AG20443 (cell line): Measurements from ENCODE around the gene FCHSD2.
A peak's percentile ranks its signal among the peaks of the same experiment; 100 is the strongest.
"Not testable (repeated sequence)": the region's sequence is repeated elsewhere in the genome, so short reads cannot be mapped to it uniquely, and the experiment has no call there.

ENCODE experiments used
- DNase-seq: peaks from one replicate; pipeline ENCODE4 v3.0.0; 2012; ENCODE audit warnings: low spot score, mixed read lengths

Gene FCHSD2

DNA sequence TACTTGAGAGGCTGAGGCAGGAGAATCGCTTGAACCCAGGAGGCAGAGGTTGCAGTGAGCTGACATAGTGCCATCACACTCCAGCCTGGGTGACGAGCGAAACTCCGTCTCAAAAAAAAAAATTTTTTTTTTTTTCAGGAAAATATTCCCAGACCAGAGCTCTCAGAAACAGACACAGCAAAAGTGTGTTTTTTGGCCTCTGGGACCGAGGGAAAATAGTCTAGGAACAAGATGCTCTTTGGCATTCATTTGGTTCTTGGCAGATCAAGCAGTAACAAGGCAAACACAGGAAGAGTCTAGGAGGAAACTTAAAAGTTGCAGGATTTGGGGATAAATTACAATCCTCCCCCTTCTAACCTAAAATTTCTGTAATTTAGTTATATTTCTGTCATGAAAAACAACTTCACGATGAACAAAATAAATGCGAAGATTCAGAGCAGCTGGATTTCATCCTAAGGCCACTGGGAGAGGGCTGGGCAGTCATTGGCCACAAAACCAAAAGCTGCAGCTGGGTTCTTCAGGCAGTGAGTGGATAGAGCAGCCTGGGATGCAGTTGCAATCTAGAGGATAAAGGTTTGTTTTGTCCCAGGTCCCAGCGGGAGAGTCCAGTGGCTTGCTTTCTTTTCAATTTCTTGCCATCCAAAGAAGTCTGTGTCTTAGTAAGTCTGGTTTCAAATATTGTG, 308.2 kb downstream of the FCHSD2 start:
- no peak for DNase-seq

GRCh38 chr11:72833083-72833733, 308.9 kb downstream of the FCHSD2 start:
- no peak for DNase-seq

DNA sequence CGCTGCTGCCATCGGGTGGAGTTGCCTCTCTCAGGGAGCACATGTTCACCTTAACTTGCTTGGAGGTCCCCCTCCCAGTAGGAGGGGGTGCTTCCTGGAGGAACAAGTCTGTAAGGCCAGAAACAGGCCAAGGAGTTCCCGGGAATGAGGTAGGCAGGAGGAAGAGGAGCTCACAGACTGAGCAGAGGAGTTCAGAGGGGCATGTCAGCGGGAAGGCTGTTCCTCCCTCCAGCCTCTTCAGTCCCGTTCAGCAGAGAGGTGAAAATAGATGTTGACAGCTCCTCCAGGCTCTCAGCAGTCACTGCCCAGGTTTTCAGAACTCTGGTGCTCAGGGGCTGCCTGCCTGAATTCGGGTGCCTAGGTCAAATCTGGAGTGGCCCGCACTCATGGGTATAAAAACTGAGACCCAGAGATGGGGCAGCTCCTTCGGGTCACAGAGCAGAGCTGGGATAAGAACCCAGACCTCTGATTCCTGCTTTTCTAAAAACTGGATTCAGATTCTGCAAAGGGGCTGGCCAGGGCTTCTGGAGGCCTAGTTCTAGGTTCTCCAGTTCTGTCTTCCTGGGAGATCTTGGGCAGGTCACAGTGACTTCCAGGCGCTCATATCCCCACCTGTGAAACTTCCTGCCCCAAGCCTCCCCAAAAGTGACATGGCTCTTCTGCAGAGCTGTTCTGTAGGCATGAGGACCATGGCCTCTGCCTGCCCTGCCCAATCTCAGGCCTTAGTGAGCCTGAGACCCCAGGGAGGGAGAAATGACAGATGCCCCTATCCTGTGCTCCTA, 309.6 kb downstream of the FCHSD2 start:
- DNase-seq = no peak

GRCh38 chr11:72831521-72832300, 310.4 kb downstream of the FCHSD2 start:
- DNase-seq = peak; percentile 86

GRCh38 chr11:72829884-72830533, 312.1 kb downstream of the FCHSD2 start:
- no peak for DNase-seq

DNA sequence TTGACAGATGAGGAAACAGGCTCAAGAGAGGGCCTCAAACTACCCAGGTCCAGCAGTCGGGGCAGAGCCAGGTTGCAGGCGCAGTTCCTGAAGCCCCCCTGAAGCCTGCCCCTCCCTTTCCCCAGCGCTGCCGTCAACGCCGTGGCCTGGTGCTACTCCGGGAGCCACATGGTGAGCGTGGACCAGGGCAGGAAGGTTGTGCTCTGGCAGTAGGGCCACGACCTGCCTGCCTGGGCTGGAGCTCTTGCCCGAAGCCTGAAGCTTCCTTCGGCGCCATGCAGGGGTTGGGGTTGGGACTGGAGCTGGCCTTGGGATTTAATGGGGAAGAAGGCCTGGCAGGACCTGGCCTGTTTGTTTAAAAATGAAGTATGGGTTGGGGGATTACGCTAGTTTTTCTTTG, 312.9 kb downstream of the FCHSD2 start:
- no peak for DNase-seq

- DNase-seq = no peak
Measured at GRCh38 chr11:72828692-72829101, 313.4 kb downstream of the FCHSD2 start.

GRCh38 chr11:72828081-72828567, 314.0 kb downstream of the FCHSD2 start:
- DNase-seq = peak; percentile 62

DNA sequence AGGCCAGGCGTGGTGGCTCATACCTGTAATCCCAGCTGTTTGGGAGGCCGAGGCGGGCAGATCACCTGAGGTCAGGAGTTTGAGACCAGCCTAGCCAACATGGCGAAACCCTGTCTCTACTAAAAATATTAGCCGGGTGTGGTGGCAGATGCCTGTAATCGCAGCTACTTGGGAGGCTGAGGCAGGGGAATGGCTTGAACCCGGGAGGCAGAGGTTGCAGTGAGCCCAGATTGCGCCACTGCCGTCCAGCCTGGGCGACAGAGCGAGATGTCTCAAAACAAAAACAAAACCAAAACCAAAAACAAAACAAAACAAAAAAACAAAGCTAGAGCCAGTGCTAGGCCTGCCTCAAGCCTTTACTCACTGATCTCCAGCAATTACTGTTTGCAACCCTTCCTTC, 314.5 kb downstream of the FCHSD2 start:
- DNase-seq = not testable (repeated sequence)

GRCh38 chr11:72826942-72827480, 315.1 kb downstream of the FCHSD2 start:
- no peak for DNase-seq

DNA sequence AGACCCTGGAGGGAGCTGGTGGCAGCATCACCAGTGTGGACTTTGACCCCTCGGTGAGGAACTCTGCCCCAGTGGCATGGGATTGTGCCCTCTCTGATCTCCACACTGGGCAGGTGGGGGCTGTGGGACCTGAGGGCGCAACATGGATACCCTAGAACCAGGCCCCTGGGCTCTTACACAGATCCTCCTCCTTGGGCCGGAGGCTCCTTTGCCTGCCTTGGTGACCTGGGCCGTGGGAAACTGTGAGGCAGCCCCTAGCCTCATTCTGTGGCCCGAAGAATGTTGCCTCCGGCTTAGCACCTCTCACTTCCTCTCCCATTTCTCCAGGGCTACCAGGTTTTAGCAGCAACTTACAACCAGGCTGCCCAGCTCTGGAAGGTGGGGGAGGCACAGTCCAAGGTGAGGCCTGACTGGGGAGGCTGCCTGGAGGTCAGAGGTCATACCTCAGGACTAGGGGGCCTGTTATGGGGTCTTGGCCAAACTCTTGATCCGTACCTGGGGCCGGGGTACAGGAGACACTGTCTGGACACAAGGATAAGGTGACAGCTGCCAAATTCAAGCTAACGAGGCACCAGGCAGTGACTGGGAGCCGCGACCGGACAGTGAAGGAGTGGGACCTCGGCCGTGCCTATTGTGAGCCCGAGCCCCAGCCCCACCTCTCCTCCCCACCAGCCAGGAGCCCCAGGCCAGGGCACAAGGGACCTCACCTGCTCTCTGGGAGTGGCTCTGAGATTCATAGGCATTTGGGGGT, 315.8 kb downstream of the FCHSD2 start:
- no peak for DNase-seq

GRCh38 chr11:72825661-72826060, 316.5 kb downstream of the FCHSD2 start:
- no peak for DNase-seq

DNA sequence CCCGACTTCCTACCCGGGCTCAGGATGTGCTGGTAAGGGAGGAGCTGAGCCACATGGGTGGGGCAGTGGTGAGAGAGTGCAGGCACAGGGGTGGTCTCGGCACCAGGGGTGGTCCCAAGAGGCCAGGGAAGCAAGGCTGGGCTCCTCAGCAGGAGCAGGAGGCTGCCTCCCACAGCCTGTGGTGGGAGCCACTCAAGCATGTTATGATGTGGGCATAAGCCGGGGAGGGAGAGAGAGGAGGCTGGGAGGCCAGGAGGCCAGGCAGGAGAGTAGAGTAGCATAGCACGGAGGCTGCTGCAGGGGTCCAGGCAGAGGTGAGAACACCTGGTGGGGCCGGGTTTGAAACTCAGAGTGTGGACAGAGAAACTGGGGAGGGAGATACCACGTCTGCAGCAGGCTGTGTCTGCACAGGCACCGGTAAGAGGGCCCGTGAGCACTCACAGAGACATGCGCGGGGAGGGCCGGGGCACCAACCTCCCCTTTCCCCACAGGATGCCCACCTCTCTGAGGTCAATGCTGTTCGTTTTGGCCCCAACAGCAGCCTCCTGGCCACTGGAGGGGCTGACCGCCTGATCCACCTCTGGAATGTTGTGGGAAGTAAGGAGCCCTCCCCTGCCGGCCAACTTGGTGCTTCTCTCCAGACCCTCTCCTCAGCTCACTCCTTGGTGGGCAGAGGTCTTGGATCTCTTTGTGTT, 317.2 kb downstream of the FCHSD2 start:
- no peak for DNase-seq

DNA sequence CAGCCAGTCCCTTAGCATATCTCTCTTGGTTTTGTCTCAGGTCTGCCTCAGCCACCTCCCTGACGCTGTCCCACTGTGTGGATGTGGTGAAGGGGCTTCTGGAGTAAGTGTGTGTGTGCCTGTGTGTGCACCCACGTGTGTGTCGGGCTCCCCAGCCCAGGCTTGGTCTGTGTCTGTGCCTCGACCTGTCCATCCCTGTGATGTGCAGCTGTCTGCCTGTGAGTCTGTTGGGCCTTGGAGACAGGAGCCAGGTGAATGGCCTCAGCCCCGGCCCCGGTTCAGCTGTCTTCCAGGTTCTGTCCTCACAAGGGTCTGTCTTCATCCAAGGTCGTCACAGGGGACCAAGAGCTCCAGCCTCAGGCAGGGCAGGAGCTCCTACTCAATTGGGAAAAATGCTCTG, 318.1 kb downstream of the FCHSD2 start:
- no peak for DNase-seq

DNA sequence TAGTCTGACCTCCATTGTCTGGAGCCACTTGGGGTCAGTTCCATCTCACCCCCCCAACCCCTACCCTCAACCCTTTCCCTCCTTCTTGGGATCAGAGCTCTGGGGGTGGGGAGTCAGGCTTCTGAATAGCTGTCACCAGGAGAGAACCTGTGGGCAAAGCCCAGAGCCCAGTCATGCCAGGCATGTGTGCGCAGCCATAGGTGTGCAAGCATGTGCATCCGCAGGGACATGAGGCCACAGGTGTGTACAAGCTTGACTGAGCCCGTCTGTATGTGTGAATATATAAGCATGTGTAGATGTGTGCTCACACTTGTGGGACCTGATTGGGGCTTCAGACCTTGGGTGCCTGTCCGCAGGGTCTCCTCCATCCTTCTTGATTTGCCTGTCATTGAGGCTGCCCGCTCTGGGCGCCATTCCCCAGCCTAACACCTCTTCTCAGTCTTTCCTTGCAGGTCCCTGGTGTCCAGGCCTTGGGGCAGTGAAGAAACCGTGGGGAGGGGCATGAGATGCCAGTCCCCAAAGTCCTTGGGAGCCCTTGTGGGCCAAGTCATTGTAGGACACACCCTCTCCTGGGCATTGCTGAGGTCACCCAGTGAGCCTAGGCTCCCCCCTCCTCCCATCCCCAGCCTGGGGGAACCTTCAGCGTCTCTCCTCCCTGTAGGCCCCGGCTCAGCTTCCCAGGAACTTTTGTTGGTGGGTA, 318.9 kb downstream of the FCHSD2 start:
- DNase-seq = no peak

GRCh38 chr11:72821920-72822799, 320.0 kb downstream of the FCHSD2 start:
- DNase-seq = peak; percentile 99

GRCh38 chr11:72821221-72821919, 320.7 kb downstream of the FCHSD2 start:
- no peak for DNase-seq
